Mesendoderm (in vitro differentiated cells): Measurements from ENCODE around the gene IZUMO4.

ENCODE experiments used
- DNase-seq: peaks from one replicate; pipeline ENCODE4 v3.0.0; 2013
- H2AK5ac ChIP-seq: 2 replicates; pipeline ENCODE4 v1.6.1; 2013; ENCODE audit warnings: low read length, inconsistent platforms
- H2BK120ac ChIP-seq: 2 replicates; pipeline ENCODE4 v1.6.1; 2013; ENCODE audit warnings: low read depth, mild to moderate bottlenecking, low read length, moderate library complexity, mixed read lengths
- H2BK15ac ChIP-seq: replicated peaks from 2 replicates; pipeline ENCODE4 v1.6.1; 2013; ENCODE audit warnings: low read depth, mild to moderate bottlenecking, moderate library complexity
- H2BK5ac ChIP-seq: 2 replicates; pipeline ENCODE4 v1.6.1; 2013; ENCODE audit warnings: low read length, inconsistent platforms
- H3K18ac ChIP-seq: 2 replicates; pipeline ENCODE4 v1.6.1; 2013; ENCODE audit warnings: mild to moderate bottlenecking, low read length, mixed read lengths
- H3K23ac ChIP-seq: one replicate; pipeline ENCODE4 v1.6.1; 2013; ENCODE audit warnings: low read length
- H3K27ac ChIP-seq: 2 replicates; pipeline ENCODE4 v1.5.1; 2013; ENCODE audit warnings: low read depth, mild to moderate bottlenecking, inconsistent platforms, low read length, moderate library complexity
- H3K27me3 ChIP-seq: 2 replicates; pipeline ENCODE4 v1.6.1; 2013; ENCODE audit warnings: low read length, control low read depth, mild to moderate bottlenecking, inconsistent platforms; ENCODE audit not compliant: insufficient read depth, poor library complexity
- H3K36me3 ChIP-seq: 2 replicates; pipeline ENCODE4 v1.6.1; 2013; ENCODE audit warnings: low read length, inconsistent platforms; ENCODE audit not compliant: control insufficient read depth, insufficient read depth
- H3K4ac ChIP-seq: one replicate; pipeline ENCODE4 v1.6.1; 2013; ENCODE audit warnings: low read depth, mild to moderate bottlenecking, low read length, moderate library complexity
- H3K4me1 ChIP-seq: 2 replicates; pipeline ENCODE4 v1.6.1; 2013; ENCODE audit warnings: low read depth, low read length, inconsistent platforms; ENCODE audit not compliant: control insufficient read depth
- H3K4me2 ChIP-seq: 2 replicates; pipeline ENCODE4 v1.6.1; 2013; ENCODE audit warnings: low read length
- H3K4me3 ChIP-seq: 2 replicates; pipeline ENCODE4 v1.5.1; 2013; ENCODE audit warnings: mild to moderate bottlenecking, low read length
- H3K56ac ChIP-seq: one replicate; pipeline ENCODE4 v1.6.1; 2013; ENCODE audit warnings: low read length
- H3K79me1 ChIP-seq: 2 replicates; pipeline ENCODE4 v1.6.1; 2013; ENCODE audit warnings: low read length, inconsistent platforms
- H3K79me2 ChIP-seq: 2 replicates; pipeline ENCODE4 v1.6.1; 2013; ENCODE audit warnings: mild to moderate bottlenecking, low read length; ENCODE audit not compliant: control insufficient read depth, insufficient read depth
- H3K9ac ChIP-seq: 2 replicates; pipeline ENCODE4 v1.6.1; 2013; ENCODE audit warnings: low read length, inconsistent platforms
- H4K5ac ChIP-seq: one replicate; pipeline ENCODE4 v1.6.1; 2013; ENCODE audit warnings: low read length
- H4K8ac ChIP-seq: one replicate; pipeline ENCODE4 v1.6.1; 2013; ENCODE audit warnings: low read depth, mild to moderate bottlenecking, control low read depth, low read length, moderate library complexity
- WGBS: extraction: QIAGEN DNeasy Blood & Tissue Kit; methylation state at CpG from one replicate; pipeline ENCODE4 v1.1.7; 2013; ENCODE audit warnings: low lambda C conversion rate, missing lambda C conversion rate; ENCODE audit not compliant: insufficient coverage; ENCODE audit errors: extremely low coverage; 5-methylcytosine and 5-hydroxymethylcytosine counted together

The IZUMO4 gene

DNA sequence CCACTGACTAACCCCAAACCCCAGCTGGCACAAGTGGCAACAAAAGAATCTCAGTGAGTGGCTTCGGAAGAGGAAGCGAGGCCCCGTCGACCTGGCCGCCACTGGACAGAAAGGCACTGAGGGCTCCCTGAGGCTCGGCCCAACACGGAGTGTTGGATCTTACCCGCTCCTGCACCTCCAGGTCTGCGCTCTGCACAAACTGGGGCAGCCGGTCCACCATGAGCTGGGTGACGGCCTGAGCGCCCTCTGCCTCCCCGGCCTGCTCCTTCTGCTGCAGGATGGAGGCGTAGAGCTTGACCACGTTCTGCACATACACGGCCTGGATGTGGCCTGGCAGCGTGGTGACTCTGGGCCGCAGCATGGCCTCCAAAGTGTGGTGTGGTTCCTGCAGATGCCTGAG is 21.7 kb downstream of the IZUMO4 start:
- H2BK15ac ChIP-seq = no peak overlapping the region
- H4K8ac ChIP-seq = no peak overlapping the region
- DNase-seq = no peak
- no CpG with 5 or more reads among the region's 18 CpGs for WGBS
- peaks cover 35% of the 10 kb centered on the region for H3K36me3 ChIP-seq
- H3K4ac ChIP-seq = no peak overlapping the region
- H3K79me1 ChIP-seq = peaks cover 2% of the 10 kb centered on the region
- no peak overlapping the region for H3K23ac ChIP-seq
- no peak overlapping the region for H3K9ac ChIP-seq
- H2BK5ac ChIP-seq = no peak overlapping the region
- H3K27me3 ChIP-seq = no peaks in the 10 kb centered on the region
- no peak overlapping the region for H3K4me3 ChIP-seq
- no peaks in the 10 kb centered on the region for H3K4me1 ChIP-seq
- H3K79me2 ChIP-seq = no peaks in the 10 kb centered on the region
- H2AK5ac ChIP-seq = no peak overlapping the region
- no peak overlapping the region for H3K56ac ChIP-seq
- H2BK120ac ChIP-seq = no peak overlapping the region
- H4K5ac ChIP-seq = no peak overlapping the region
- H3K18ac ChIP-seq = no peak overlapping the region
- no peak overlapping the region for H3K4me2 ChIP-seq
- no peak overlapping the region for H3K27ac ChIP-seq

DNA sequence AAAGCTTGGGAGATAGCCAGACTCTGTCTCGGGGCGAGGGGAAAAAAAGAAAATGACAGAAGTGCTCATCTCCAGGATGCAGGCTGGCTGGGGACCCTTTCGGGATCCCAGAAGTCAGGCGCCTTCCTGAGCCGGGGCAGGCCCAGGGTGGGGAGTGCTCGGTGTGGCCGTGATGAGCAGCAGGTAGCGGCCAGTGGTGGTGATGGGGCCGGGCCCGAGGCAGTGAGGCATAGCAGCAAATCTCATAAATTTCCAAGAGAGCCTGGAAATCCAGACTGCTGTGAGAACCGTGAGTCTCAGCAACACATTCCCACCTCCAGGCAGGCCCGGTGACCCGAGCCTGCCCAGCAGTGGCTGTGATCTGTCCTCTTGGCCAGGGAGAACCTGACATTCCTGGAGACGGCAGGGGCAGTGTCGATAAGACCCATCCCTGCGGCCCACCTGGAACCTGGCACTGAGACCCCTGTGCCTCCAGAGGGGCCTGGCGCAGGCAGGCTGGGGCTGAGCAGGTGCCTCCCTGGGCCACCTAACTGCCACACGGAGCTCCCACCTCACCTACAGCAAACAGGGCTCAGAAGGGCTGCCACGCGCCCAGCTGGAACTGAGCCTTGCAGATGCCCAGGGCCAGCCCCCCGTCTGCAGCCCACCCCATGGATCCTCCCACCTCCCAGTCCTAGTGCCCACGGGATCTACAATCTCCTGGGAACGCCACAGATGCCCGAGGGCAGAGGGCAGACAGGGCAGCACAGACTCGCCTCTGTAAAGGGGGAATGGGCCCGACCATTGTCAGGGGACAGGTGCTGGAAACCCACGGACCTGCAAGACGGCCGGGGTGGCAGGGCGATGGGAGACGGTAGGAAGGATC is 23.4 kb downstream of the IZUMO4 start:
- Histone ChIP-seq H3K27me3 (no peaks in the 10 kb centered on the region), H2BK120ac (no peak overlapping the region), H2BK5ac (no peak overlapping the region), H3K36me3 (peaks cover 30% of the 10 kb centered on the region), H3K4me2 (no peak overlapping the region), H3K18ac (no peak overlapping the region), H3K79me1 (peaks cover 2% of the 10 kb centered on the region), H3K23ac (no peak overlapping the region), H3K4me3 (no peak overlapping the region), H4K5ac (no peak overlapping the region), H2AK5ac (no peak overlapping the region), H3K4ac (no peak overlapping the region), H3K4me1 (no peaks in the 10 kb centered on the region), H3K27ac (no peak overlapping the region), H3K9ac (no peak overlapping the region), H4K8ac (no peak overlapping the region), H3K56ac (no peak overlapping the region), H3K79me2 (no peaks in the 10 kb centered on the region), H2BK15ac (no peak overlapping the region)
- WGBS = no CpG with 5 or more reads among the region's 31 CpGs
- DNase-seq = no peak

DNA sequence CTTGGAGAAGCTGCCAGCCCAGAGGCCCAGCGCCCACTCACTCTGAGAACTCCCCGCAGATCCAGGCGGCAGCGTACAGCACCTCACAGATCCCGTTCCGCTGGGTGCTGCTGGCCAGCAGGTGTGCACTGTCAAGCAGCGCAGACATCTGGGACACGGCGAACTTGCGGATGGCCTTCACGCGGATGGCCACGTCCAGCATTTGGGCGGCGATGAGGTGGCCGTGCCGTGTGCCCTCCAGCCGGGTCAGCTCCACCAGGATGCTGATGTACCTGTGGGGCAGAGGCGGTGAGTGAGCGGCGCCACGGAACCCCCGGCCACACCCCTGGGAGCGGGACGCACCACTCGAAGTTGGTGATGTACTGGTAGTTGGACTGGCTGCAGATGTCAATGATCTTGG is 24.1 kb downstream of the IZUMO4 start:
- no peak overlapping the region for H4K8ac ChIP-seq
- no peaks in the 10 kb centered on the region for H3K4me1 ChIP-seq
- H3K56ac ChIP-seq = no peak overlapping the region
- no peak overlapping the region for H3K27ac ChIP-seq
- peaks cover 28% of the 10 kb centered on the region for H3K36me3 ChIP-seq
- H3K4ac ChIP-seq = no peak overlapping the region
- no peak overlapping the region for H2BK120ac ChIP-seq
- H2BK5ac ChIP-seq = no peak overlapping the region
- no peak overlapping the region for H2BK15ac ChIP-seq
- H3K9ac ChIP-seq = no peak overlapping the region
- H3K4me2 ChIP-seq = no peak overlapping the region
- no peak overlapping the region for H4K5ac ChIP-seq
- no peak overlapping the region for H3K4me3 ChIP-seq
- no peak overlapping the region for H3K18ac ChIP-seq
- no CpG with 5 or more reads among the region's 26 CpGs for WGBS
- no peaks in the 10 kb centered on the region for H3K27me3 ChIP-seq
- H3K79me1 ChIP-seq = peaks cover 2% of the 10 kb centered on the region
- no peaks in the 10 kb centered on the region for H3K79me2 ChIP-seq
- no peak overlapping the region for H3K23ac ChIP-seq
- DNase-seq = no peak
- no peak overlapping the region for H2AK5ac ChIP-seq

DNA sequence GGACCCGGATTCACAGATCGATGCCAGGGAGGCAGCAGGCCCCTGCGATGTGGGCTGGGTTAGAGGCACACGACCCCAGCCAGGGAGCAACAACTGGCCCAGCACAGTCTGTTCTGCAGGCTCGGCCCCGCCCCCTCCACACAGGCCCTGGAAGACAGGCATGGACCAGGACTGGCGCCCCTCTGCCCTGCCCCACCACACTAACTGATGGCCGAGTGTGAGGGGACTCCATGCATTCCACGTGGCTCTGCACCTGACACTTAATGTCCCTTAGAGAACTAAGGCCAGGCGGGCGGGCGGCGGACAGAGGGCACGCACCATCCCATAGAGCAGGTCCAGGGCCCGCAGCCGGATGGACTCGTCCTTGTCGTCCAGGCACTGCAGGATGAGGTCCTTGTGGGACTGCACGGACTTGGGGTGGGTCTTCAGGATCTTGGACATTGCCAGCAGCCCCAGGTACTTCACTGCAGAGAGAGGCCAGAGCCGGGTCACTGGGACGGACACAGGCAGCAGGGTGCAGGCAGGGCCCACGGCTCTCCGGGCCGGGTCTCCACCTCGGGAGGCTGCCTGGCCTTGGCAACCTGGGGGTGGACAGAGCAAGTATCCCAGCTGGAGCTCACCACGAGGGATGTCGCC is 24.8 kb downstream of the IZUMO4 start:
- Histone ChIP-seq H2BK120ac (no peak overlapping the region), H3K27me3 (no peaks in the 10 kb centered on the region), H2AK5ac (no peak overlapping the region), H2BK15ac (no peak overlapping the region), H3K4me1 (no peaks in the 10 kb centered on the region), H3K36me3 (peaks cover 27% of the 10 kb centered on the region), H3K79me2 (no peaks in the 10 kb centered on the region), H2BK5ac (no peak overlapping the region), H3K4ac (no peak overlapping the region), H4K8ac (no peak overlapping the region), H3K4me3 (no peak overlapping the region), H3K9ac (no peak overlapping the region), H3K23ac (no peak overlapping the region), H4K5ac (no peak overlapping the region), H3K4me2 (no peak overlapping the region), H3K79me1 (peaks cover 2% of the 10 kb centered on the region), H3K27ac (no peak overlapping the region), H3K56ac (no peak overlapping the region), H3K18ac (no peak overlapping the region)
- DNase-seq = no peak
- WGBS = no CpG with 5 or more reads among the region's 27 CpGs

DNA sequence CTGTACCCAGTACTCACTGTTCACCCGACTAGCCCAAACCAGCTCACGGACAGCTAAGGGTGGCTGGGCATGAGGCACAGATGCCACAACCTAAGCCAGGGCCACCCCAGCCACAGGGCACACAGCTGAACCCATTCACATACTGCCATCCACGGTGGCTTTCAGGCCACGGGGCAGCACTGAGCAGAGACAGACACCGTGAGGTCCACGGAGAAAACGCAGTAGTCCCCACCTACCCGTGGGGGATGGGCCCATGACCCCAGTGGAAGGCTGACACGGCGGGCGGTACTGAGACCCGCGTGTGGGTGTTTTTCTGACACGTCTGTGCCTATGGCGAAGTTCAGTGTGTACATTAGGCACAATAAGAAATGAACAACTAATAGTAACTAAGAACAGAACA is 25.5 kb downstream of the IZUMO4 start:
- Histone ChIP-seq H3K23ac (no peak overlapping the region), H3K4me2 (no peak overlapping the region), H2AK5ac (no peak overlapping the region), H3K79me1 (peaks cover 2% of the 10 kb centered on the region), H3K4ac (no peak overlapping the region), H3K56ac (no peak overlapping the region), H4K5ac (no peak overlapping the region), H3K18ac (no peak overlapping the region), H3K27me3 (no peaks in the 10 kb centered on the region), H3K79me2 (no peaks in the 10 kb centered on the region), H3K4me1 (no peaks in the 10 kb centered on the region), H2BK120ac (no peak overlapping the region), H4K8ac (no peak overlapping the region), H3K4me3 (no peak overlapping the region), H2BK15ac (no peak overlapping the region), H3K36me3 (peaks cover 32% of the 10 kb centered on the region), H3K27ac (no peak overlapping the region), H3K9ac (no peak overlapping the region), H2BK5ac (no peak overlapping the region)
- WGBS = no CpG with 5 or more reads among the region's 15 CpGs
- no peak for DNase-seq
